H1 (cell line): ENCODE results near the gene SHISA8. TPM values are rescaled to one million over a fixed set of nuclear protein-coding genes. Genes with fewer than 3 reads are reported as not detected.

Source experiments
- CTCF ChIA-PET: fragments of 300-600 bp; sonication (Branson Sonifier 250); formaldehyde crosslinking; loops from one replicate; lab custom pipeline; 2021; ENCODE audit not compliant: partially characterized antibody; lab: Charles Lee
- POLR2A ChIA-PET: fragments of 300-600 bp; sonication (Branson Sonifier 250); formaldehyde crosslinking; loops from one replicate; lab custom pipeline; 2021; ENCODE audit warnings: inconsistent platforms; ENCODE audit not compliant: partially characterized antibody; lab: Charles Lee
- DNase-seq, 2 experiments: peaks; one replicate each; pipeline versions ENCODE4 v3.0.0 to v3.0.0-alpha.2; 2010 to 2022; ENCODE audit warnings: low spot score in 2 of 2, low read depth in 1 of 2, mixed read lengths in 1 of 2
- FAIRE-seq: peaks from 2 replicates; lab custom pipeline; 2011; peaks lifted over from hg19 to GRCh38; lab: Jason Lieb, UNC
- H2AFZ ChIP-seq: 2 replicates; pipeline ENCODE4 v1.8.1; 2012; ENCODE audit warnings: low read length, inconsistent platforms
- H2AK5ac ChIP-seq: 2 replicates; pipeline ENCODE4 v1.6.1; 2013; ENCODE audit warnings: low read depth, low read length
- H2BK120ac ChIP-seq: replicated peaks from 2 replicates; pipeline ENCODE3; 2013; ENCODE audit warnings: low read depth, low read length, inconsistent platforms
- H2BK12ac ChIP-seq: 2 replicates; pipeline ENCODE4 v1.6.1; 2013; ENCODE audit warnings: low read depth, low read length
- H2BK15ac ChIP-seq: 2 replicates; pipeline ENCODE4 v1.6.1; 2013; ENCODE audit warnings: low read length
- H2BK20ac ChIP-seq: 2 replicates; pipeline ENCODE4 v1.6.1; 2013; ENCODE audit warnings: low read length
- H2BK5ac ChIP-seq: 2 replicates; pipeline ENCODE4 v1.6.1; 2013; ENCODE audit warnings: low read depth, low read length
- H3K14ac ChIP-seq: 2 replicates; pipeline ENCODE4 v1.6.1; 2013; ENCODE audit warnings: inconsistent platforms; ENCODE audit not compliant: insufficient read length
- H3K18ac ChIP-seq: 2 replicates; pipeline ENCODE4 v1.6.1; 2013; ENCODE audit warnings: low read length; ENCODE audit errors: extremely low read depth
- H3K23ac ChIP-seq: 2 replicates; pipeline ENCODE4 v1.6.1; 2013; ENCODE audit warnings: inconsistent platforms; ENCODE audit not compliant: insufficient read length
- H3K23me2 ChIP-seq: 2 replicates; pipeline ENCODE4 v1.6.1; 2013; ENCODE audit warnings: low read depth, low read length
- H3K27ac ChIP-seq: 2 replicates; pipeline ENCODE4 v1.6.1; 2011; ENCODE audit warnings: low read depth, low read length, inconsistent platforms
- H3K27me3 ChIP-seq, 4 experiments: replicated peaks in 1 of 4; 1 replicate in 1 of 4; 2 replicates in 3 of 4; pipeline versions ENCODE4 v1.6.1 to v1.8.1; 2011 to 2013; ENCODE audit warnings: low read length in 3 of 4, mild to moderate bottlenecking in 3 of 4, inconsistent platforms in 2 of 4, mixed read lengths in 2 of 4, moderate library complexity in 1 of 4; ENCODE audit not compliant: control insufficient read depth in 3 of 4, insufficient read depth in 3 of 4; ENCODE audit errors: extremely low read depth in 1 of 4
- H3K36me3 ChIP-seq, 4 experiments: 2 replicates each; pipeline versions ENCODE4 v1.6.1 to v1.8.1; 2011 to 2013; ENCODE audit warnings: mild to moderate bottlenecking in 4 of 4, low read length in 3 of 4, moderate library complexity in 2 of 4, control low read depth in 1 of 4, inconsistent platforms in 1 of 4; ENCODE audit not compliant: insufficient read depth in 4 of 4, control insufficient read depth in 2 of 4
- H3K4ac ChIP-seq: replicated peaks from 2 replicates; pipeline ENCODE3; 2013; ENCODE audit warnings: low read length, low read depth, mixed read lengths, inconsistent platforms; ENCODE audit not compliant: insufficient read length
- H3K4me1 ChIP-seq, 4 experiments: replicated peaks in 1 of 4; 1 replicate in 1 of 4; 2 replicates in 3 of 4; pipeline versions ENCODE4 v1.6.1 to v1.8.1; 2011 to 2013; ENCODE audit warnings: low read length in 3 of 4, inconsistent platforms in 2 of 4, mixed read lengths in 1 of 4; ENCODE audit not compliant: insufficient read depth in 4 of 4, control insufficient read depth in 3 of 4
- H3K4me2 ChIP-seq, 2 experiments: 2 replicates each; pipeline versions ENCODE4 v1.6.1 to v1.8.1; 2011 to 2013; ENCODE audit warnings: low read depth in 2 of 2, low read length in 2 of 2, control low read depth in 1 of 2, inconsistent platforms in 1 of 2, mild to moderate bottlenecking in 1 of 2; ENCODE audit not compliant: insufficient read depth in 1 of 2
- H3K4me3 ChIP-seq, 4 experiments: fragments of 200-600, 300-600 bp in 1 of 4; sonication (generic), shearing (Covaris generic), sonication (Bioruptor Twin) in 1 of 4; 2 replicates each; pipeline versions ENCODE4 v1.5.1 to v1.8.1; 2011 to 2016; ENCODE audit warnings: low read length in 4 of 4, low read depth in 3 of 4, control low read depth in 2 of 4, inconsistent platforms in 2 of 4, mild to moderate bottlenecking in 2 of 4, mixed read lengths in 1 of 4, moderate library complexity in 1 of 4; ENCODE audit not compliant: insufficient read depth in 2 of 4; ENCODE audit errors: extremely low read depth in 1 of 4
- H3K56ac ChIP-seq: replicated peaks from 2 replicates; pipeline ENCODE3; 2013; ENCODE audit warnings: low read depth, mild to moderate bottlenecking, mixed read lengths, low read length, inconsistent platforms; ENCODE audit not compliant: insufficient read length
- H3K79me1 ChIP-seq: 2 replicates; pipeline ENCODE4 v1.6.1; 2013; ENCODE audit warnings: low read depth, low read length, control low read depth
- H3K79me2 ChIP-seq, 2 experiments: 2 replicates each; pipeline versions ENCODE4 v1.6.1 to v1.8.1; 2012 to 2013; ENCODE audit warnings: low read length in 2 of 2, mild to moderate bottlenecking in 2 of 2, inconsistent platforms in 1 of 2; ENCODE audit not compliant: insufficient read depth in 2 of 2, control insufficient read depth in 1 of 2
- H3K9ac ChIP-seq, 4 experiments: replicated peaks in 1 of 4; 1 replicate in 1 of 4; 2 replicates in 3 of 4; pipeline versions ENCODE4 v1.6.1 to v1.8.1; 2011 to 2013; ENCODE audit warnings: low read depth in 3 of 4, low read length in 3 of 4, control low read depth in 2 of 4, mild to moderate bottlenecking in 2 of 4, moderate library complexity in 2 of 4, inconsistent platforms in 1 of 4; ENCODE audit errors: extremely low read depth in 1 of 4
- H3K9me3 ChIP-seq, 2 experiments: 2 replicates each; pipeline versions ENCODE4 v1.6.1 to v1.8.1; 2012 to 2013; ENCODE audit warnings: mild to moderate bottlenecking in 2 of 2, moderate library complexity in 2 of 2, control low read depth in 1 of 2, inconsistent platforms in 1 of 2, low read depth in 1 of 2, low read length in 1 of 2, mixed read lengths in 1 of 2; ENCODE audit not compliant: insufficient read depth in 2 of 2
- H4K20me1 ChIP-seq, 2 experiments: replicated peaks in 1 of 2; 2 replicates each; pipeline versions ENCODE3 to v1.8.1; 2011 to 2013; ENCODE audit warnings: inconsistent platforms in 2 of 2, low read length in 2 of 2, mild to moderate bottlenecking in 1 of 2; ENCODE audit not compliant: insufficient read depth in 2 of 2, control insufficient read depth in 1 of 2
- H4K5ac ChIP-seq: 2 replicates; pipeline ENCODE4 v1.6.1; 2013; ENCODE audit warnings: low read length, low read depth, mixed read lengths, inconsistent platforms; ENCODE audit not compliant: insufficient read length
- H4K8ac ChIP-seq: 2 replicates; pipeline ENCODE4 v1.8.0; 2013; ENCODE audit warnings: mild to moderate bottlenecking, moderate library complexity, low read length, inconsistent platforms; ENCODE audit not compliant: insufficient read depth; ENCODE audit errors: extremely low read depth
- H4K91ac ChIP-seq: replicated peaks from 2 replicates; pipeline ENCODE3; 2013; ENCODE audit warnings: low read length, mixed read lengths, inconsistent platforms; ENCODE audit not compliant: insufficient read length
- BACH1 ChIP-seq: IDR thresholded peaks from 2 replicates; pipeline ENCODE4 v1.6.1; 2012; ENCODE audit warnings: low read length, improper control_type of control experiment
- EZH2 ChIP-seq: fragments of 200-600 bp; sonication (generic); IDR thresholded peaks from 2 replicates; pipeline ENCODE4 v1.7.1; 2012; ENCODE audit warnings: low read depth, mild to moderate bottlenecking, moderate library complexity, low read length, inconsistent platforms; ENCODE audit not compliant: severe bottlenecking
- JUND ChIP-seq: IDR thresholded peaks from 2 replicates; pipeline ENCODE4 v1.6.1; 2011; ENCODE audit warnings: mild to moderate bottlenecking, improper control_type of control experiment, low read length
- KDM1A ChIP-seq: fragments of 200-600, 300-600 bp; sonication (generic); IDR thresholded peaks from 2 replicates; pipeline ENCODE4 v1.7.1; 2016; ENCODE audit warnings: mild to moderate bottlenecking, low read length, borderline replicate concordance
- RFX5 ChIP-seq: IDR thresholded peaks from 2 replicates; pipeline ENCODE4 v1.6.1; 2011; ENCODE audit warnings: low read depth, low read length, improper control_type of control experiment, borderline replicate concordance
- WGBS, 2 experiments: shearing (Covaris generic) in 1 of 2; methylation state at CpG; one replicate each; pipeline versions ENCODE4 v1.1.6 to v1.1.7; 2013 to 2015; ENCODE audit warnings: low lambda C conversion rate in 2 of 2, mixed read lengths in 2 of 2, inconsistent platforms in 1 of 2, low coverage in 1 of 2, missing lambda C conversion rate in 1 of 2; ENCODE audit not compliant: insufficient replicate concordance in 2 of 2, insufficient coverage in 1 of 2, insufficient read length in 1 of 2; ENCODE audit errors: extremely low coverage in 1 of 2, missing lambda C conversion rate in 1 of 2; 5-methylcytosine and 5-hydroxymethylcytosine counted together
- polyA plus RNA-seq, 7 experiments: library from polyadenylated mRNA; depleted of rRNA in 3 of 7; stranded (reverse) in 5 of 7; unstranded in 2 of 7; fragments of >200 nt in 5 of 7; fragments of 200-250 nt in 2 of 7; gene quantifications; 1 replicate in 5 of 7; 2 replicates in 1 of 7; 4 replicates in 1 of 7; pipeline versions ENCODE4 v1.2.1 to v1.2.3, GENCODE V29; 2011 to 2013; ENCODE audit warnings: missing spikeins in 2 of 7, mixed read lengths in 2 of 7
- total RNA-seq: library from RNA; stranded (reverse); fragmentation: NEBNext Ultra II Directional; extraction: Animal tissue kit (Norgen Biotek cat#: 25700); gene quantifications from 2 replicates; pipeline ENCODE4 v1.2.1, GENCODE V29; 2021
- TF ChIP-seq, protein P1 (sequence below), 3 experiments: IDR thresholded peaks; 1 replicate in 2 of 3; 2 replicates in 1 of 3; pipeline versions ENCODE4 v1.5.1 to v1.6.1; 2011; ENCODE audit warnings: low read length in 3 of 3, mild to moderate bottlenecking in 3 of 3, inconsistent platforms in 2 of 3, low read depth in 1 of 3, moderate library complexity in 1 of 3; ENCODE audit not compliant: insufficient read depth in 1 of 3; ENCODE audit errors: control extremely low read depth in 1 of 3

The SHISA8 gene
- total and polyA plus RNA-seq, 2 of the 8 experiments (the other 6 are each of a cell fraction or from before 2014, with no cell fraction given), result 0.14 to 0.89 TPM

DNA sequence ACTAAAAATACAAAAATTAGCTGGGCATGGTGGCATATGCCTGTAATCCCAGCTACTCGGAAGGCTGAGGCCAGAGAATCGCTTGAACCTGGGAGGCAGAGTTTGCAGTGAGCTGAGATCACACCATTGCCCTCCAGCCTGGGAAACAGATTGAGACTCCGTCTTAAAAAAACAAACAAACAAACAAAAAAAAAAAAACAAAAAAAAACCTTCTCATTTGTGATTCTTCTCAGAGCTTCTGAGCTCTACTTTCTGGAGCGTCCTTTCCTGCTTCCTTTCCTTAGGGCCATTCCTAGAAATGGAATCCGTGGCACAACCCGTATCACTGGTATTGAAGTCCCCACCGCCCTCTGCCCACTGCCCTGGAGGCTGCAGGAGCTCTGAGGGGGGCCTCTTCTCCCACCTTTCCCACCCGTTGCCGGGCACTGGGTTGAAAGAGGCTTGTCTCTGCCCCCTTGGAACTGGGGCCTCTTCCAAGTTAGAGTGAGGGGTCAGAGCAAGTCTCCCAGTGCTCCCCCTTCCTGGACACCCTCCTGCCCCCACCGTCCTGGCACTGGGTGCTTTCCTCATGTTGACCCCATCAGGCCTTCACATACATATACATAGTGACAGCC lies 2.0 kb upstream of the SHISA8 start:
- Histone ChIP-seq H4K5ac (no peak overlapping the region), H3K23ac (no peak overlapping the region), H2AFZ (no peak overlapping the region), H3K14ac (no peak overlapping the region), H3K27ac (no peak overlapping the region), H2AK5ac (no peak overlapping the region), H2BK12ac (no peak overlapping the region), H4K91ac (no peak overlapping the region), H4K20me1 (peaks cover 13 to 24% of the 10 kb centered on the region in 2 experiments), H2BK5ac (no peak overlapping the region), H3K36me3 (peaks cover 0 to 5% (median 0%) of the 10 kb centered on the region in 4 experiments; a peak in 1 of 8 replicates), H3K4ac (no peak overlapping the region), H4K8ac (no peak overlapping the region), H3K23me2 (peaks cover 12% of the 10 kb centered on the region; the same call in 1 of the 2 replicates), H3K4me1 (peaks cover 0 to 20% (median 13%) of the 10 kb centered on the region in 4 experiments; a peak in 6 of 7 replicates), H2BK20ac (no peak overlapping the region), H2BK120ac (no peak overlapping the region), H3K27me3 (peaks cover 55 to 91% (median 82%) of the 10 kb centered on the region in 4 experiments), H3K18ac (no peak overlapping the region), H3K56ac (no peak overlapping the region), H3K4me2 (no peak overlapping the region), H3K9me3 (no peaks in the 10 kb centered on the region; a peak in 1 of 4 replicates), H2BK15ac (no peak overlapping the region), H3K79me1 (no peaks in the 10 kb centered on the region), H3K79me2 (no peaks in the 10 kb centered on the region), H3K4me3 (no peak overlapping the region), H3K9ac (no peak overlapping the region)
- WGBS, 2 experiments, result 69% methylated on average over 9 of the region's 10 CpGs; no CpG with 5 or more reads in 1 of the 2 experiments
- TF ChIP-seq JUND (no peak), BACH1 (no peak), EZH2 (no peak), KDM1A (no peak), RFX5 (no peak)
- TF ChIP-seq, protein P1, sequence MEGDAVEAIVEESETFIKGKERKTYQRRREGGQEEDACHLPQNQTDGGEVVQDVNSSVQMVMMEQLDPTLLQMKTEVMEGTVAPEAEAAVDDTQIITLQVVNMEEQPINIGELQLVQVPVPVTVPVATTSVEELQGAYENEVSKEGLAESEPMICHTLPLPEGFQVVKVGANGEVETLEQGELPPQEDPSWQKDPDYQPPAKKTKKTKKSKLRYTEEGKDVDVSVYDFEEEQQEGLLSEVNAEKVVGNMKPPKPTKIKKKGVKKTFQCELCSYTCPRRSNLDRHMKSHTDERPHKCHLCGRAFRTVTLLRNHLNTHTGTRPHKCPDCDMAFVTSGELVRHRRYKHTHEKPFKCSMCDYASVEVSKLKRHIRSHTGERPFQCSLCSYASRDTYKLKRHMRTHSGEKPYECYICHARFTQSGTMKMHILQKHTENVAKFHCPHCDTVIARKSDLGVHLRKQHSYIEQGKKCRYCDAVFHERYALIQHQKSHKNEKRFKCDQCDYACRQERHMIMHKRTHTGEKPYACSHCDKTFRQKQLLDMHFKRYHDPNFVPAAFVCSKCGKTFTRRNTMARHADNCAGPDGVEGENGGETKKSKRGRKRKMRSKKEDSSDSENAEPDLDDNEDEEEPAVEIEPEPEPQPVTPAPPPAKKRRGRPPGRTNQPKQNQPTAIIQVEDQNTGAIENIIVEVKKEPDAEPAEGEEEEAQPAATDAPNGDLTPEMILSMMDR (IDR thresholded peaks at IDR 0.05; ENCODE audit: control extremely low read depth in 1 of 3, insufficient read depth in 1 of 3, low read depth in 1 of 3, low read length in 3 of 3), result no peak
- DNase-seq (no peak), FAIRE-seq (no peak)
- ChIA-PET CTCF (interaction anchor here (0.6 to 2.9 kb wide), 5 partner anchors 9 to 1248 kb away, joined by 3 to 13 read pairs (median 6); no protein-coding TSS in a partner anchor), POLR2A (interaction anchor here (0.5 to 1.7 kb wide), 7 partner anchors 9 to 85 kb away, joined by 3 to 7 read pairs (median 3); partner anchors contain the start of gene CENPM)
